ENCODE measurements around the gene RANBP17. TPM values are rescaled to one million over a fixed set of nuclear protein-coding genes. Genes with fewer than 3 reads are reported as not detected.

RANBP17 gene
- total RNA-seq, 2 donors from 2014 or later = 26.6 to 28.0 TPM

DNA sequence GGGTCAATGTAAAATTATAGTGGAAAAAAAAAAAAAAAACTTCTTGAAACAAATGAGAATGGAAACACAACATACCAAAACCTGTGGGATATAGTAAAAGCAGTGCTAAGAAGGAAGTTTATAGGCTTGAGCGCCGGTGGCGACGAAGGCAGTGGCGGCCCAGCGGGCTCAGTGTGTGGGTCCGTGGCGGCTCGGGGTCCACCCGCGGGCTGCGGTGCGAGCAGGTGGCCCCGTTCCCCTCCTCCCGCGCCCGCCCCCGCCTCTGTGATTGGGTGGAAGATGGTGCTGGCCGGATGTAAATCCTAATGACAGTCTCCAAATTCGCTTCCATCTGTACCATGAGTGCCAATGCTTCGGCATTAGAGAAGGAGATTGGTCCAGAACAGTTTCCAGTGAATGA lies 389.7 kb downstream of the RANBP17 start:
- Histone ChIP-seq H3K4me1 (ENCODE audit: control insufficient read depth, insufficient read depth, low read length) (no peaks in the 10 kb centered on the region), H3K4me3 (ENCODE audit: low read length) (no peak overlapping the region), H3K9me3 (ENCODE audit: control insufficient read depth, low read length) (peaks cover 13% of the 10 kb centered on the region), H3K9ac (ENCODE audit: extremely low read depth, low read length, poor library complexity, severe bottlenecking) (no peak overlapping the region), H3K27ac (ENCODE audit: low read depth, low read length) (no peak overlapping the region), H3K36me3 (ENCODE audit: control insufficient read depth, insufficient read depth, low read length) (peaks cover 6% of the 10 kb centered on the region), H3K27me3 (ENCODE audit: control insufficient read depth, insufficient read depth, low read length, poor library complexity, severe bottlenecking) (no peaks in the 10 kb centered on the region)
- Mint-ChIP-seq H3K36me3 (ENCODE audit: low read depth) (peaks cover 12% of the 10 kb centered on the region), H3K27ac (no peak overlapping the region), H3K9me3 (no peaks in the 10 kb centered on the region), H3K4me1 (no peaks in the 10 kb centered on the region), H3K27me3 (ENCODE audit: insufficient read depth) (no peaks in the 10 kb centered on the region), H3K4me3 (no peak overlapping the region)
- TF ChIP-seq, protein P1, sequence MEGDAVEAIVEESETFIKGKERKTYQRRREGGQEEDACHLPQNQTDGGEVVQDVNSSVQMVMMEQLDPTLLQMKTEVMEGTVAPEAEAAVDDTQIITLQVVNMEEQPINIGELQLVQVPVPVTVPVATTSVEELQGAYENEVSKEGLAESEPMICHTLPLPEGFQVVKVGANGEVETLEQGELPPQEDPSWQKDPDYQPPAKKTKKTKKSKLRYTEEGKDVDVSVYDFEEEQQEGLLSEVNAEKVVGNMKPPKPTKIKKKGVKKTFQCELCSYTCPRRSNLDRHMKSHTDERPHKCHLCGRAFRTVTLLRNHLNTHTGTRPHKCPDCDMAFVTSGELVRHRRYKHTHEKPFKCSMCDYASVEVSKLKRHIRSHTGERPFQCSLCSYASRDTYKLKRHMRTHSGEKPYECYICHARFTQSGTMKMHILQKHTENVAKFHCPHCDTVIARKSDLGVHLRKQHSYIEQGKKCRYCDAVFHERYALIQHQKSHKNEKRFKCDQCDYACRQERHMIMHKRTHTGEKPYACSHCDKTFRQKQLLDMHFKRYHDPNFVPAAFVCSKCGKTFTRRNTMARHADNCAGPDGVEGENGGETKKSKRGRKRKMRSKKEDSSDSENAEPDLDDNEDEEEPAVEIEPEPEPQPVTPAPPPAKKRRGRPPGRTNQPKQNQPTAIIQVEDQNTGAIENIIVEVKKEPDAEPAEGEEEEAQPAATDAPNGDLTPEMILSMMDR (conservative IDR thresholded peaks at IDR 0.05) = no peak
- 96 to 98% methylated on average over 20 to 21 of the region's 21 CpGs for WGBS, 2 experiments (ENCODE audit: insufficient coverage in 1 of 2, insufficient read length in 1 of 2)
- DNase-seq = no peak

- H3K4me1 Mint-ChIP-seq = no peaks in the 10 kb centered on the region
- Histone ChIP-seq H3K9me3 (ENCODE audit: control insufficient read depth, low read length) (peaks cover 13% of the 10 kb centered on the region), H3K27ac (ENCODE audit: low read depth, low read length) (no peak overlapping the region), H3K4me1 (ENCODE audit: control insufficient read depth, insufficient read depth, low read length) (no peaks in the 10 kb centered on the region), H3K27me3 (ENCODE audit: control insufficient read depth, insufficient read depth, low read length, poor library complexity, severe bottlenecking) (no peaks in the 10 kb centered on the region), H3K36me3 (ENCODE audit: control insufficient read depth, insufficient read depth, low read length) (peaks cover 6% of the 10 kb centered on the region), H3K4me3 (ENCODE audit: low read length) (no peak overlapping the region), H3K9ac (ENCODE audit: extremely low read depth, low read length, poor library complexity, severe bottlenecking) (no peak overlapping the region)
- H3K4me3 Mint-ChIP-seq = no peak overlapping the region
- peaks cover 12% of the 10 kb centered on the region for H3K36me3 Mint-ChIP-seq (ENCODE audit: low read depth)
- H3K9me3 Mint-ChIP-seq = no peaks in the 10 kb centered on the region
- 95 to 97% methylated on average over 6 of the region's 6 CpGs for WGBS, 2 experiments (ENCODE audit: insufficient coverage in 1 of 2, insufficient read length in 1 of 2)
- TF ChIP-seq, protein P1 (conservative IDR thresholded peaks at IDR 0.05) = no peak
- DNase-seq = no peak
- H3K27ac Mint-ChIP-seq = no peak overlapping the region
- H3K27me3 Mint-ChIP-seq (ENCODE audit: insufficient read depth) = no peaks in the 10 kb centered on the region
These were observed 390.9 kb downstream of the RANBP17 start for GRCh38 chr5:171252674-171253073.

DNA sequence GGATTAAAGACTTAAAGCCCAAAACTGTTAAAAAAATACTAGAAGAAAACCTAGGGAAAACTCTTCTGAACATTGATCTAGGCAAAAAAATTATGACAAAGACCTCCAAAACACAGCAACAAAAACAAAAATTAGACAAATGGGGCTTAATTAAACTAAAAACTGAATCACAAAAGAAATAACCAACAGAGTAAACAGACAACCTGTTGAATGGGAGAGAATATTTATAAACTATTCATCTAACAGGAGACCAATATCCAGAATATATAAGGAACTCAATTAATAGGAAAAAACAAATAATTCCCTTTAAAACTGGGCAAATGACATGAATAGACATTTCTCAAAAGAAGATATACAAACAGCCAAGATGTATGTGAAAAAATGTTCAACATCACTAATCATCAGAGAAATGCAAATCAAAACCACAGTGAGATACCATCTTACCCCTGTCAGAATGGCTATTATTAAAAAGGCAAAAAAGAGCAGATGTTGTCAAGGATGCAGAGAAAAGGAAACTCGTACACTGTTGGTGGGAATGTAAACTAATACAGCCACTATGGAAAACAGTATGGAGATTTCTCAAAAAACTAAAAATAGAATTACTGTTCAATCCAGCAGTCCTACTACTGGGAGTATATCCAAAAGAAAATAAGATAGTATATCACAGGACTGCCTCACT lies 397.1 kb downstream of the RANBP17 start:
- Histone ChIP-seq H3K27me3 (ENCODE audit: control insufficient read depth, insufficient read depth, low read length, poor library complexity, severe bottlenecking) (no peaks in the 10 kb centered on the region), H3K27ac (ENCODE audit: low read depth, low read length) (no peak overlapping the region), H3K36me3 (ENCODE audit: control insufficient read depth, insufficient read depth, low read length) (no peaks in the 10 kb centered on the region), H3K4me1 (ENCODE audit: control insufficient read depth, insufficient read depth, low read length) (no peaks in the 10 kb centered on the region), H3K4me3 (ENCODE audit: low read length) (no peak overlapping the region), H3K9ac (ENCODE audit: extremely low read depth, low read length, poor library complexity, severe bottlenecking) (no peak overlapping the region), H3K9me3 (ENCODE audit: control insufficient read depth, low read length) (no peaks in the 10 kb centered on the region)
- Mint-ChIP-seq H3K27me3 (ENCODE audit: insufficient read depth) (no peaks in the 10 kb centered on the region), H3K27ac (no peak overlapping the region), H3K9me3 (no peaks in the 10 kb centered on the region), H3K4me1 (no peaks in the 10 kb centered on the region), H3K36me3 (ENCODE audit: low read depth) (no peaks in the 10 kb centered on the region), H3K4me3 (no peak overlapping the region)
- 100% methylated on average over 1 of the region's 1 CpG; no CpG with 5 or more reads in 1 of the 2 experiments for WGBS, 2 experiments (ENCODE audit: insufficient coverage in 1 of 2, insufficient read length in 1 of 2)
- TF ChIP-seq, protein P1 (conservative IDR thresholded peaks at IDR 0.05) = no peak
- no peak for DNase-seq
